Endothelial cell of umbilical vein (primary cell): Measurements from ENCODE around the gene BRD3. TPM values are rescaled to one million over a fixed set of nuclear protein-coding genes. Genes with fewer than 3 reads are reported as not detected.

Experiments
- BruUV-seq: library from RNA; stranded (reverse); fragments of 400-500 nt; replicated peaks from 2 replicates; lab custom pipeline; 2021; lab: Mats Ljungman, UMichigan
- CTCF ChIA-PET: fragments of 300-600, 350-600 bp; sonication (Branson Sonifier 250); formaldehyde crosslinking; loops from one replicate; lab custom pipeline; 2021; ENCODE audit warnings: antibody characterized with exemption, inconsistent platforms; lab: Charles Lee
- POLR2A ChIA-PET: fragments of 300-600, 350-600 bp; sonication (Branson Sonifier 250); formaldehyde crosslinking; loops from one replicate; lab custom pipeline; 2021; ENCODE audit warnings: antibody characterized with exemption, inconsistent platforms; lab: Charles Lee
- DNase-seq: peaks from one replicate; pipeline ENCODE4 v3.0.0-alpha.2; 2011; ENCODE audit warnings: low read depth, low spot score
- FAIRE-seq: peaks from 2 replicates; lab custom pipeline; 2011; peaks lifted over from hg19 to GRCh38; lab: Jason Lieb, UNC
- H2AFZ ChIP-seq: 2 replicates; pipeline ENCODE4 v1.6.0; 2012; ENCODE audit warnings: low read depth, low read length, control low read depth, inconsistent platforms
- H3K27ac ChIP-seq: 2 replicates; pipeline ENCODE4 v1.5.1; 2011; ENCODE audit warnings: low read depth, mild to moderate bottlenecking, control low read depth, low read length, moderate library complexity; ENCODE audit not compliant: insufficient read depth
- H3K27me3 ChIP-seq, 2 experiments: 2 replicates each; pipeline versions ENCODE4 v1.6.0 to v1.6.1; 2011; ENCODE audit warnings: low read length in 2 of 2, mixed read lengths in 1 of 2; ENCODE audit not compliant: control insufficient read depth in 2 of 2, insufficient read depth in 2 of 2
- H3K36me3 ChIP-seq, 2 experiments: 2 replicates in 1 of 2; 3 replicates in 1 of 2; pipeline ENCODE4 v1.5.1; 2011; ENCODE audit warnings: low read length in 2 of 2, mild to moderate bottlenecking in 1 of 2, moderate library complexity in 1 of 2; ENCODE audit not compliant: control insufficient read depth in 2 of 2, insufficient read depth in 2 of 2; ENCODE audit errors: extremely low read depth in 1 of 2
- H3K4me1 ChIP-seq: 3 replicates; pipeline ENCODE4 v1.5.1; 2011; ENCODE audit warnings: mild to moderate bottlenecking, low read length; ENCODE audit not compliant: control insufficient read depth, insufficient read depth; ENCODE audit errors: extremely low read depth
- H3K4me2 ChIP-seq: 2 replicates; pipeline ENCODE4 v1.6.1; 2011; ENCODE audit warnings: low read length, control low read depth, mixed read lengths; ENCODE audit not compliant: insufficient read depth
- H3K4me3 ChIP-seq, 3 experiments: fragments of 200-600 bp in 1 of 3; sonication (generic), shearing (Covaris generic) in 1 of 3; replicated peaks in 1 of 3; 2 replicates each; pipeline ENCODE4 v1.5.1; 2011 to 2016; ENCODE audit warnings: control low read depth in 3 of 3, low read length in 3 of 3, mild to moderate bottlenecking in 2 of 3, inconsistent platforms in 1 of 3, low read depth in 1 of 3, moderate library complexity in 1 of 3; ENCODE audit not compliant: insufficient read depth in 1 of 3
- H3K79me2 ChIP-seq: 2 replicates; pipeline ENCODE4 v1.6.0; 2012; ENCODE audit warnings: low read length, inconsistent platforms; ENCODE audit not compliant: control insufficient read depth, insufficient read depth
- H3K9ac ChIP-seq: replicated peaks from 2 replicates; pipeline ENCODE3; 2011; ENCODE audit warnings: low read length, control low read depth; ENCODE audit not compliant: insufficient read depth; ENCODE audit errors: extremely low read depth
- H3K9me1 ChIP-seq: replicated peaks from 3 replicates; pipeline ENCODE4 v1.6.0; 2011; ENCODE audit warnings: mild to moderate bottlenecking, low read length; ENCODE audit not compliant: control insufficient read depth, insufficient read depth; ENCODE audit errors: extremely low read depth
- H3K9me3 ChIP-seq: replicated peaks from 2 replicates; pipeline ENCODE4 v1.5.1; 2012; ENCODE audit warnings: low read length, inconsistent platforms; ENCODE audit not compliant: control insufficient read depth, insufficient read depth
- H4K20me1 ChIP-seq: replicated peaks from 2 replicates; pipeline ENCODE3; 2011; ENCODE audit warnings: mild to moderate bottlenecking, low read length; ENCODE audit not compliant: control insufficient read depth, insufficient read depth; ENCODE audit errors: extremely low read depth
- CTCF ChIP-seq, 2 donors: IDR thresholded peaks; 1 replicate in 1 of 2; 2 replicates in 1 of 2; pipeline ENCODE4 v1.5.1; 2011; ENCODE audit warnings: low read length in 2 of 2, mild to moderate bottlenecking in 2 of 2, moderate library complexity in 2 of 2, control low read depth in 1 of 2, inconsistent platforms in 1 of 2, low read depth in 1 of 2; ENCODE audit not compliant: insufficient read depth in 1 of 2; ENCODE audit errors: extremely low read depth in 1 of 2
- EZH2 ChIP-seq: IDR thresholded peaks from 2 replicates; pipeline ENCODE4 v1.6.1; 2012; ENCODE audit warnings: borderline replicate concordance, low read depth, mild to moderate bottlenecking, moderate library complexity, low read length, inconsistent platforms; ENCODE audit not compliant: severe bottlenecking
- FOS ChIP-seq: IDR thresholded peaks from 2 replicates; pipeline ENCODE4 v1.6.1; 2011; ENCODE audit warnings: mild to moderate bottlenecking, low read length, moderate library complexity, borderline replicate concordance; ENCODE audit not compliant: insufficient read depth
- GATA2 ChIP-seq: IDR thresholded peaks from 2 replicates; pipeline ENCODE4 v1.7.0; 2011; ENCODE audit warnings: low read depth, mild to moderate bottlenecking, moderate library complexity, mixed read lengths, low read length; ENCODE audit not compliant: insufficient read length, insufficient read depth
- JUN ChIP-seq: IDR thresholded peaks from 2 replicates; pipeline ENCODE4 v1.6.1; 2011; ENCODE audit warnings: borderline replicate concordance, low read depth; ENCODE audit not compliant: insufficient read length, insufficient read depth
- MAX ChIP-seq: IDR thresholded peaks from 2 replicates; pipeline ENCODE4 v1.6.1; 2011; ENCODE audit not compliant: insufficient read depth, insufficient read length
- MYC ChIP-seq: IDR thresholded peaks from one replicate; pipeline ENCODE4 v1.6.1; 2011; ENCODE audit warnings: mild to moderate bottlenecking, low read depth, low read length
- POLR2AphosphoS5 ChIP-seq: IDR thresholded peaks from 2 replicates; pipeline ENCODE4 v1.6.1; 2012; ENCODE audit warnings: low read depth, mild to moderate bottlenecking, control low read depth, low read length, moderate library complexity; ENCODE audit not compliant: insufficient read depth
- dilution Hi-C: fragments of 300-500 bp; cut with MboI; formaldehyde crosslinking; loops from one replicate; pipeline ENCODE4 v1.15.0; 2019; ENCODE audit warnings: low sequenced_read_pairs; ENCODE audit not compliant: extremely low pct_ligation_motif_present
- intact Hi-C: fragments of 100-400 bp; cut with micrococcal nuclease; formaldehyde crosslinking; loops from one replicate; pipeline ENCODE4 v1.10.0; 2022
- polyA plus RNA-seq, 4 experiments: library from polyadenylated mRNA; depleted of rRNA in 3 of 4; stranded (reverse) in 3 of 4; unstranded in 1 of 4; fragments of >200 nt; gene quantifications; 2 replicates each; pipeline versions ENCODE4 v1.2.1 to v1.2.3, GENCODE V29; 2011 to 2012; ENCODE audit warnings: missing spikeins in 1 of 4
- total RNA-seq: library from RNA; stranded (reverse); gene quantifications from 2 replicates; pipeline ENCODE4 v1.2.3, GENCODE V29; 2021

Gene BRD3
- total and polyA plus RNA-seq, 2 donors (not counting 3 experiments of a cell fraction or from before 2014, with no cell fraction given): 10.5 to 47.1 TPM

GRCh38 chr9:134046894-134047681, 20.7 kb downstream of the BRD3 start:
- Histone ChIP-seq H3K27me3 (no peaks in the 10 kb centered on the region), H3K9me1 (no peaks in the 10 kb centered on the region), H3K36me3 (peaks cover 4 to 81% of the 10 kb centered on the region in 2 experiments), H3K4me3 (no peak overlapping the region), H3K79me2 (no peaks in the 10 kb centered on the region), H2AFZ (no peak overlapping the region), H4K20me1 (no peaks in the 10 kb centered on the region), H3K9me3 (no peaks in the 10 kb centered on the region), H3K4me1 (no peaks in the 10 kb centered on the region), H3K9ac (no peak overlapping the region), H3K4me2 (no peak overlapping the region), H3K27ac (no peak overlapping the region)
- no TSS peak for BruUV-seq
- intact Hi-C loops (loop anchor here (10.0 kb wide), 1 partner anchor 338 kb away; no protein-coding TSS in a partner anchor), dilution Hi-C loops (no loop called here)
- POLR2A ChIA-PET: no interaction called here
- TF ChIP-seq JUN: no peak
- TF ChIP-seq CTCF (IDR thresholded peaks at IDR 0.05; ENCODE audit: extremely low read depth in 1 of 2, insufficient read depth in 1 of 2, low read depth in 1 of 2, low read length in 2 of 2): no peak
- TF ChIP-seq FOS: no peak
- no peak for TF ChIP-seq GATA2
- TF ChIP-seq MYC: no peak
- no peak for TF ChIP-seq MAX
- no peak for TF ChIP-seq EZH2
- no peak for TF ChIP-seq POLR2AphosphoS5
- FAIRE-seq: no peak
- DNase-seq: no peak
- CTCF ChIA-PET: no interaction called here
